Spleen (tissue), 11 donors: Measurements from ENCODE around the gene SERPINA1. TPM values are rescaled to one million over a fixed set of nuclear protein-coding genes. Genes with fewer than 3 reads are reported as not detected.

Experiments used
- DNase-seq: peaks from one replicate; pipeline ENCODE4 v3.0.0-alpha.2; 2020
- H3K27ac ChIP-seq, 8 donors: fragments of 200-600 bp; sonication (generic) in 7 of 8; 1 replicate in 4 of 8; 2 replicates in 4 of 8; pipeline versions ENCODE4 v1.5.0 to v1.8.0; 2016 to 2021; ENCODE audit warnings: inconsistent platforms in 4 of 8, mild to moderate bottlenecking in 4 of 8, moderate library complexity in 1 of 8
- H3K27me3 ChIP-seq, 7 donors: fragments of 200-600 bp; sonication (generic) in 6 of 7; replicated peaks in 1 of 7; 1 replicate in 4 of 7; 2 replicates in 3 of 7; pipeline versions ENCODE4 v1.5.0 to v1.8.0; 2016 to 2021; ENCODE audit warnings: inconsistent platforms in 3 of 7, mild to moderate bottlenecking in 1 of 7
- H3K36me3 ChIP-seq, 6 donors: fragments of 200-600 bp; sonication (generic) in 5 of 6; 1 replicate in 4 of 6; 2 replicates in 2 of 6; pipeline versions ENCODE4 v1.5.0 to v1.8.0; 2016 to 2021; ENCODE audit warnings: inconsistent platforms in 2 of 6
- H3K4me1 ChIP-seq, 6 donors: fragments of 200-600 bp; sonication (generic) in 5 of 6; 1 replicate in 3 of 6; 2 replicates in 3 of 6; pipeline versions ENCODE4 v1.5.0 to v1.8.0; 2016 to 2021; ENCODE audit warnings: inconsistent platforms in 3 of 6
- H3K4me3 ChIP-seq, 8 donors: fragments of 200-600 bp; sonication (generic) in 7 of 8; 1 replicate in 4 of 8; 2 replicates in 4 of 8; pipeline versions ENCODE4 v1.5.0 to v1.8.0; 2016 to 2021; ENCODE audit warnings: inconsistent platforms in 4 of 8, mild to moderate bottlenecking in 4 of 8, moderate library complexity in 2 of 8
- H3K9me3 ChIP-seq, 8 donors: fragments of 200-600 bp; sonication (generic) in 7 of 8; 1 replicate in 4 of 8; 2 replicates in 4 of 8; pipeline versions ENCODE4 v1.5.0 to v1.8.0; 2016 to 2021; ENCODE audit warnings: inconsistent platforms in 4 of 8
- CTCF ChIP-seq, 11 experiments: fragments of 200-600 bp in 7 of 11; fragments of 450-650 bp in 4 of 11; sonication (generic) in 4 of 11; IDR thresholded peaks in 8 of 11; conservative IDR thresholded peaks in 3 of 11; 1 replicate in 7 of 11; 2 replicates in 4 of 11; pipeline versions ENCODE4 v1.4.0 to v1.8.0; 2016 to 2021; ENCODE audit warnings: antibody characterized with exemption in 11 of 11, inconsistent platforms in 4 of 11, mild to moderate bottlenecking in 1 of 11
- POLR2A ChIP-seq, 3 donors: fragments of 450-650 bp; IDR thresholded peaks; one replicate each; pipeline ENCODE4 v1.5.1; 2017; ENCODE audit warnings: antibody characterized with exemption in 3 of 3, mild to moderate bottlenecking in 1 of 3
- POLR2AphosphoS5 ChIP-seq, 3 donors: sonication (generic); formaldehyde crosslinking; IDR thresholded peaks; one replicate each; pipeline ENCODE4 v1.5.1; 2017; ENCODE audit warnings: antibody characterized with exemption in 3 of 3
- WGBS, 5 donors: extraction: QIAGEN DNeasy Blood & Tissue Kit in 3 of 5; methylation state at CpG; one replicate each; pipeline versions ENCODE4 v1.1.5 to v1.1.7; 2013 to 2018; 5-methylcytosine and 5-hydroxymethylcytosine counted together
- intact Hi-C: fragments of 100-400 bp; cut with DNase I; formaldehyde crosslinking; loops from one replicate; pipeline ENCODE4 v1.15.0; 2023; ENCODE audit warnings: low total_unique reads
- polyA plus RNA-seq, 3 donors: library from polyadenylated mRNA; stranded (reverse); fragments of 200-250 nt; gene quantifications; one replicate each; pipeline ENCODE4 v1.2.1, GENCODE V29; 2013
- total RNA-seq, 7 donors: library from RNA; depleted of rRNA in 3 of 7; stranded (reverse); fragments of >200 nt in 3 of 7; fragmentation: NEBNext Ultra II Directional in 4 of 7; extraction: Animal tissue kit (Norgen Biotek cat#: 25700) in 4 of 7; gene quantifications; one replicate each; pipeline versions ENCODE4 v1.1.0 to v1.2.1, GENCODE V29; 2016 to 2021
- donor health status: healthy with polysubstance abuse.
- donor health status: DM: no; HTN: no; CAD: no; lungs with moderate emphysema.
- donor health status: DM: no; HTN: no; CAD: no.
- donor health status: Bipolar disorder and iron deficiency.
- donor health status: healthy.
- donor health status: DM: no; HTN: no; CAD: no.
- donor health status: DM: yes; HTN: yes; CAD: no.

The SERPINA1 gene
- total and polyA plus RNA-seq, 10 donors: 28.4 to 701 (median 203) TPM

- H3K27ac ChIP-seq: no peak overlapping the region
- intact Hi-C loops: no loop called here
- no peak overlapping the region for H3K4me3 ChIP-seq
- peaks cover 0 to 15% (median 3%) of the 10 kb centered on the region in 6 donors for H3K4me1 ChIP-seq
- H3K27me3 ChIP-seq: peaks cover 0 to 25% (median 0%) of the 10 kb centered on the region in 7 donors
- DNase-seq: no peak
- H3K36me3 ChIP-seq: no peaks in the 10 kb centered on the region
- H3K9me3 ChIP-seq: no peaks in the 10 kb centered on the region
- WGBS, 5 donors: 77 to 85% (median 80%) methylated on average over 10 to 12 of the region's 12 CpGs
- TF ChIP-seq POLR2A (IDR thresholded peaks at IDR 0.05): no peak
- no peak for TF ChIP-seq POLR2AphosphoS5 (IDR thresholded peaks at IDR 0.05)
- TF ChIP-seq CTCF (IDR thresholded peaks at IDR 0.05 in 8 of 11, conservative IDR thresholded peaks at IDR 0.05 in 3 of 11): no peak
Observed at GRCh38 chr14:94345344-94346064, 42.9 kb downstream of the SERPINA1 start.

- 85 to 93% (median 89%) methylated on average over 3 of the region's 3 CpGs for WGBS, 5 donors
- H3K4me3 ChIP-seq: no peak overlapping the region
- intact Hi-C loops: no loop called here
- H3K27ac ChIP-seq: no peak overlapping the region
- no peak for DNase-seq
- H3K9me3 ChIP-seq: no peaks in the 10 kb centered on the region
- TF ChIP-seq POLR2AphosphoS5 (IDR thresholded peaks at IDR 0.05) (no peak), POLR2A (IDR thresholded peaks at IDR 0.05) (no peak)
- no peaks in the 10 kb centered on the region for H3K36me3 ChIP-seq
- H3K27me3 ChIP-seq: peaks cover 0 to 26% (median 0%) of the 10 kb centered on the region in 7 donors
- peaks cover 0 to 15% (median 3%) of the 10 kb centered on the region in 6 donors for H3K4me1 ChIP-seq
Observed at GRCh38 chr14:94344389-94344788, 44.0 kb downstream of the SERPINA1 start.

- no peaks in the 10 kb centered on the region for H3K36me3 ChIP-seq
- intact Hi-C loops: no loop called here
Observed at GRCh38 chr14:94343238-94344005, 45.0 kb downstream of the SERPINA1 start.

More at GRCh38 chr14:94343238-94344005, 45.0 kb downstream of the SERPINA1 start:
- WGBS, 5 donors: 76 to 87% (median 78%) methylated on average over 8 of the region's 8 CpGs
- H3K9me3 ChIP-seq: no peaks in the 10 kb centered on the region
- H3K4me1 ChIP-seq: peaks cover 0 to 15% (median 3%) of the 10 kb centered on the region in 6 donors
- DNase-seq: no peak
- no peak overlapping the region for H3K4me3 ChIP-seq
- no peak for TF ChIP-seq POLR2A (IDR thresholded peaks at IDR 0.05)
- TF ChIP-seq POLR2AphosphoS5 (IDR thresholded peaks at IDR 0.05): no peak
- TF ChIP-seq CTCF (IDR thresholded peaks at IDR 0.05 in 8 of 11, conservative IDR thresholded peaks at IDR 0.05 in 3 of 11): no peak
- H3K27me3 ChIP-seq: peaks cover 0 to 18% (median 0%) of the 10 kb centered on the region in 7 donors
- no peak overlapping the region for H3K27ac ChIP-seq
